ENCODE results near the gene GIT1.
A peak's percentile ranks its signal among the peaks of the same experiment; 100 is the strongest.
"Not testable (repeated sequence)": the region's sequence is repeated elsewhere in the genome, so short reads cannot be mapped to it uniquely, and the experiment has no call there.

The GIT1 gene

GRCh38 chr17:29567554-29568330 lies 21.7 kb downstream of the GIT1 start:
- peak; percentile 91 for DNase-seq

GRCh38 chr17:29567304-29567553 lies 22.2 kb downstream of the GIT1 start:
- peak; percentile 70 for DNase-seq

- peak; percentile 88 for DNase-seq
These were observed 22.8 kb downstream of the GIT1 start, which contains the start of gene ABHD15 for GRCh38 chr17:29566473-29567303. TSS of gene ABHD15 (minus strand) at chr17:29567037. CDS start at chr17:29566966, 71 bp downstream.

GRCh38 chr17:29565643-29566472 lies 23.6 kb downstream of the GIT1 start:
- no peak for DNase-seq

- no peak for DNase-seq
These were observed 25.6 kb downstream of the GIT1 start for GRCh38 chr17:29563816-29564215.

GRCh38 chr17:29562615-29563014 lies 26.8 kb downstream of the GIT1 start:
- no peak for DNase-seq

GRCh38 chr17:29561554-29562517 lies 27.6 kb downstream of the GIT1 start:
- no peak for DNase-seq

GRCh38 chr17:29560316-29560715 lies 29.1 kb downstream of the GIT1 start:
- no peak for DNase-seq

GRCh38 chr17:29559640-29560039 lies 29.8 kb downstream of the GIT1 start:
- no peak for DNase-seq

GRCh38 chr17:29558139-29558538 lies 31.3 kb downstream of the GIT1 start:
- not testable (repeated sequence) for DNase-seq

- DNase-seq, result no peak
These were observed 31.7 kb downstream of the GIT1 start for GRCh38 chr17:29557739-29558116.

- no peak for DNase-seq
These were observed 32.2 kb downstream of the GIT1 start for GRCh38 chr17:29557085-29557738.

- DNase-seq, result no peak
These were observed 33.6 kb downstream of the GIT1 start for GRCh38 chr17:29555840-29556239.

GRCh38 chr17:29549177-29549923 lies 40.1 kb downstream of the GIT1 start:
- no peak for DNase-seq

- no peak for DNase-seq
These were observed 42.6 kb downstream of the GIT1 start for GRCh38 chr17:29546830-29547229.

- DNase-seq, result no peak
These were observed 43.4 kb downstream of the GIT1 start for GRCh38 chr17:29546085-29546484.

- DNase-seq, result no peak
These were observed 45.4 kb downstream of the GIT1 start for GRCh38 chr17:29544066-29544465.

- no peak for DNase-seq
These were observed 55.5 kb downstream of the GIT1 start for GRCh38 chr17:29533976-29534375.

- no peak for DNase-seq
These were observed 63.1 kb downstream of the GIT1 start for GRCh38 chr17:29526322-29526721.

GRCh38 chr17:29524692-29525091 lies 64.8 kb downstream of the GIT1 start:
- DNase-seq, result no peak

Data from right kidney (tissue), 1 donor.